ENCODE measurements around the gene ADPRM.

- TF ChIP-seq EZH2 (IDR thresholded peaks at IDR 0.05) = no peak
- TF ChIP-seq CTCF (IDR thresholded peaks at IDR 0.05) = no peak
- TF ChIP-seq EZH2phosphoT487 (IDR thresholded peaks at IDR 0.05) = no peak
These were observed 32.8 kb upstream of the ADPRM start for GRCh38 chr17:10664571-10664970.

Data from neural progenitor cell (in vitro differentiated cells).